Iris pigment epithelial cell (primary cell): ENCODE data around the gene EPHB2.
"Not testable (repeated sequence)": the region's sequence is repeated elsewhere in the genome, so short reads cannot be mapped to it uniquely, and the experiment has no call there.

Source experiments
- DNase-seq: peaks from one replicate; pipeline ENCODE4 v3.0.0-alpha.2; 2011; ENCODE audit warnings: low read depth

The EPHB2 gene

DNA sequence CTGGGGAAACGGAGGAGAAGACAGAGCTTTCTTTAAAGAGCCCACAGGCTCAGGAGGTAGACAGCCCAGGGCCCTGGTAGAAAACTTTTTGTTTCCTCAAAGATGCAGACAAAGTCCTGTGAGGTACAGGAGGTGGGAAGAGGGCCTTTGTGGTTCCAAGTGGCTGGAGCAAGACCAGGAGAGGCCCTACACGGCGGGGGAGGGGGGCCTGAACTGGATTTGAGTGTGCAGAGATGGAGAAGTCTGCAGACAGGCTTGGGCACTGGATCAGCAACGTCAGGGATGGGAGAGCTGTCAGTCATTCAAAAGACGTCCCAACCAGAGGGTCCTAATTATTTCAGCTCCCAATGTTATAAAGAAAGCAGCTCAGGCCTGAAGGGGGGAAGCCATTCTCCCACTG, 126.2 kb downstream of the EPHB2 start:
- no peak for DNase-seq

DNA sequence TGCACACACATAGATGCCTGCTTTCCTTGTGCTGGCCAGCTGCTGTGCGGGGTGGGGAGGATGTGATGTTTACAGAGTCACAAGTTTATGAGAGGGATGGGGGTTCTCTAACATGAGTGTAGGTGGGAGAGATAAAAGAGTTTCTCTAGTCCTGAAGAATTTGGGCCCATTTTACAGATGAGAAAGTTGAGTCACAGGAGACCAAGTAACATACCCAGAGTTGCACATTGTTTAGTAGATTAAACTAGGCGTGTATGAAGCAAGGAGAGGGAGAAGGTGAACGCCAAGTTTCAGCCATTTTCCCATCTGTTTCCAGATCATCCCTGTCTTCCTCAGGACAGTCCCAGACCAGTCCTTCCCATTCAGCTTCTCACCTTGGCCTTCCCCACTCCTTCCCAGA, 126.7 kb downstream of the EPHB2 start:
- no peak for DNase-seq

DNA sequence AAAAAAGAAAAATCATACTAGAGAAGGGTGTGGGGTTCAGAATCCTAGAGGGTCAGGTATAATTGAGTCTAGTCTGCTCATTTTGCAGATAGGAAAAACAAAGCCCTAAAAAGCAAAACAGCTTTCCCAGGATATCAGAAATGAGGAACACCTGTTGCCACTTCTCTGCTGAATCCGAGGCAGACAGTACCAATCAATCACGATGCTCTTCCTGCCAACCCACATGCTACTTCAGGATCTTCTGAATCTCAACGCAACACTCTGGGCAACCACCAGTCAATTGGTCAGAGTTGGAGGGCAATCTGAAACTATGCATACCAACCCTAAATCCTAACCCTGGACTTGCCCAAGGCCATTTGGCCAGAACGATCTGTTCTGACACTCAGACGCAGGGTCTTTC, 128.3 kb downstream of the EPHB2 start:
- no peak for DNase-seq

DNA sequence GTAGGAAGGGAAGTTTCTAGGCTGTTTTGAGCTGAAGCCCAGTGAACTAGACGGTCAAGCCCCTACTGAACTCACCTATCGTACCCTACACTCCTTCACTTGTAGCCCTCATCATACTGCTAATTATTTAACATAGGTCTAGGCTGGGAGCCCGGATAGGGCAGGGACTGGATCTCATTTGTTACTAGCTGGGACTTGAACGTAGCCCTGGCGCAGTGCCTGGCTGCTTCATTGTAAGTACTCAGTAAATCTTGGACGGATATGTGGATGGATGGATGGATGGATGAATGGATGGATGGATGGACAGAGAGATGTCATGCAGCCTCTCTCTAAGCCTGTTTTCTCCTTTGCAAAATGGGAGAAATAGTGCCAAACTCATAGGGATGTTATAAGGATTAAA, 129.2 kb downstream of the EPHB2 start:
- no peak for DNase-seq

DNA sequence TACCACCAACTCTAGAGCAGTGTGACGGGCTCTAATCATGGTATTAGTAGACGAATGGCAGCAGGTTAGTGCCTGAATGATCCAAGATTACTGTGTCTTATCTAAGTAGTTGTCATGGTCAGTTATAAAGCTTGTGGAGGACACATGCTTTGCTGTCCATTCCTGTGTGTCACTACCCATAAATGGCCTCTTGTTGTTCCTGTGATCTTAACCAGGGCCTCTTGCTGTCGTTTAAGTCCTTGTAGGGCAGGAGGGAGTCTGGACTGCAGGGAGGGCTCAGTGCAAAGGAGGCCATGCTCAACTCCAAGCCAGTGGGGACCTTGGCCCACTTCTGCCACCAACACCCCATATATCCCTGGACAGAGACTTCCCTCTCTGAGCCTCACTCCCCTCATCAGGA, 130.5 kb downstream of the EPHB2 start:
- DNase-seq, result no peak

DNA sequence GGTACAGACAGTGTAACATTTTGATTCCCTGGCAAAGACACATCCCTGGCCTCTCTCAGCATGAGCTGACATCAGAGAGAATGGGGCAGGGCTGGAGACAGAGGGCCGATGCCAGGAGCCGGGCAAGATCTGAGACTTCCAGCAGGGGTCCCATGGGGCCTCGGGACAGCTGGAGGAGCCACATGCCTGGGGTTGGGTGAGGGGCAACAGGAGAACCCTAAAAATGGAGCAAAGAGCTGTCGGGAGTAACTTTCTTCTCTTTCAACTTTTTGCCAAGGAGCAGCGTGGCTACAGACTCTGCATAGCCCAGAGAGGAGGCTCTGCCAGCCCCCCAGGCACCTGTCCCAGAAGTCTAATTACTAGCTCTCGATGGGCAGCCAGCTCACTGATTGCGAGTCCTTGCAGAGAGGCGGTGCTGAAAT, 131.2 kb downstream of the EPHB2 start:
- no peak for DNase-seq

DNA sequence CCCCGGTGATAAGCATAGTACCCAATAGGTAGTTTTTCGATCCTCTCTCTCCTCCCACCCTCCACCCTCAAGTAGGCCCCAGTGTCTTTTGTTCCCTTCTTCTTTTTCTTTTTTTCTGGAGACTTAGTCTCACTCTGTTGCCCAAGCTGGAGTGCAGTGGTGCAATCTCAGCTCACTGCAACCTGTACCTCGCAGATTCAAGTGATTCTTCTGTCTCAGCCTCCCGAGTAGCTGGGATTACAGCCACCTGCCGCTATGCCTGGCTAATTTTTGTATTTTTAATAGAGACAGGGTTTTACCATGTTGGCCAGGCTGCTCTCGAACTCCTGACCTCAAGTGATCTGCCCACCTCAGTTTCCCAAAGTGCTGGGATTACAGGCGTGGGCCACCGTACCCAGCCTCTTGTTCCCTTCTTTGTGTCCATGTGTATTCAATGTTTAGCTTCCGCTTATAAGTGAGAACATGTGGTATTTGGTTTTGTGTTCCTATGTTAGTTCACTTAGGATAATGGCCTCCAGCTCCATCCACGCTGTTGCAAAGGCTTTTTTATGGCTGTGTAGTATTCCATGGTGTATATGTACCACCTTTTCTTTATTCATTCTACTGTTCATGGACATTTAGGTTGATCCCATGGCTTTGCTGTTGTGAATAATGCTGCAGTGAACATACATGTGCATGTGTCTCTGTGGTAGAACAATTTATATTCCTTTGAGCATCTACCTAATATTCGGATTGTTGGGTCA, 133.0 kb downstream of the EPHB2 start:
- not testable (repeated sequence) for DNase-seq

DNA sequence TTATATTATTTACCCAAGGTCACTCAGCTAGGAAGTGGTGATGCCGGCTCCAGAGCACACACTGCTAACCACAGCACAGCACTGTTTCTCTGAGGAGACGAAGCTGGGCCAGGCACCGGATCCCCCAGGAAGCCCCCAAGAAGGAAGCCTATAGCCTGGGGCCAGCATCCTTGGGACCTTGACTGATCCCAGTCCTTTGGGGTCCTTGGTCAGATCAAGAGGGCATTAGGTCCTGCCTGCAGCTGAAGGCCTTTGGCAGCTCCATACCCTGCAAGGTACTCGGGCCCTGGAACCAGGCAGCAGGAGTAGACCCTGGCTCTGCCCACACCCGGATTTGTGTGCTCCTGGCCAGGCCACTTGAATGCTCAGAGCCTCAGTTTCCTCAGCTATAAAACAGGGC, 134.0 kb downstream of the EPHB2 start:
- DNase-seq, result no peak

DNA sequence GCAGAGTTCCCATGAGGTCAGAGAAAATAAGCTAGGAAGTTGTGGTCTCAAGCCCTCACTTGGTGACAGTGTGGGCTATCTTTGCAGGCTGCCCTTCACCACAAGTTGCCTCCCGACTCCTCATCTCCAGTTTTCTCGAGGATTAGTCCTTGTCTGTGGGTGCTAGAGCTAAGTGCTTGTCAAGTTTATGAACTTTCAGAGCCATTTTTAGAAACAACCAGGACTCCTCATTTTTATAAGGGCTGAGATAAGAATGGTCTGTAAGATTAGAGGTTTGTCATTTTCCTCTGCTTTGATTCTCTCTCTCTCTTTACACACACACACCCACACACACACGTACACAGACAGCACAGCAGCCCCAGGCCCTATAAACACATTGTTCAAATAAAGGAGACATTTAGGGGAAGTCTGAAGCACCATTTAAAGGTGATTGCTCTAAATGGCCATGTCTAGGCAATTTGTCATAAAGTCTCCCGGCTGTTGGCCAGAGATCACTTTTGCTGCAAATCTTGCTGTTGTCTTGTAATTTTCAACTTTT, 134.8 kb downstream of the EPHB2 start:
- no peak for DNase-seq

DNA sequence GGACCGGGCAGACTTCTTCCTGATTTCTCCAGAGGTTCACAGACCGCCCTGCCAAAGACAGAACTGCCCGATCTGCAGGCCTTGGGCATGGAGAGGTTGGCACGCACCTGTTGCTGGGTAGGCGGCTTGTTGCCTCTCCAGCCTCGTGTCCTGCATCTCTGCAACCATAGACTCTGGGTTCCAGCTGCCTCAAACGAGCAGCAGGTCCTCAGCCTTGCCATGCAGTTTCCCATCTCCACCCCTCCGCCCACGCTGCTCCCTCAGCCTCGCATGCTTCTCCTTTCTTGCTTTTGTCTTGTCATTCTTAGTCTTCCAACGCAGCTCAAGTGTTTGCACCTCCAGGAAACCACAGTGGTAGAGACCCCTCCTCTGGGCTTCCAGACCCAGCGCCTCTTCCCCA, 135.8 kb downstream of the EPHB2 start:
- no peak for DNase-seq

DNA sequence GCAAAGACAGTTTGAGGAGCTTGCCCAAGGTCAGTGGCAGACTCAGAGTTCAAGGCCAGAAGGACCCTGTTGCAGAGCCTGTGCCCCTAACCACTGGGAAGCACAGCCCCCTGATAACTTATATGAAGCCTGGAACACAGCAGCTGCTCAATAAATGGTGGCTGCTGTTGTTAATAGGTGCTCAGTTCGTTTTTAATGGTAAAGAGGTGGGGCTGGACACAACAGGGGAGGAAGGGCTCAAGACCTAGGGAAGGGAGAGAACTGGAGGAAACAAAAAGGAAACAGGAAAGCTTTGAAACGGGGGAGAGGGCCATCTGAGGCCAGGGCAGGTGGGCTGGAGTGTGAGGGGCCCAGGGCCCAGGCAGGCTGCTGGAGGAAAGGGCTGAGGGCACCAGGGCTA, 136.6 kb downstream of the EPHB2 start:
- DNase-seq, result no peak

DNA sequence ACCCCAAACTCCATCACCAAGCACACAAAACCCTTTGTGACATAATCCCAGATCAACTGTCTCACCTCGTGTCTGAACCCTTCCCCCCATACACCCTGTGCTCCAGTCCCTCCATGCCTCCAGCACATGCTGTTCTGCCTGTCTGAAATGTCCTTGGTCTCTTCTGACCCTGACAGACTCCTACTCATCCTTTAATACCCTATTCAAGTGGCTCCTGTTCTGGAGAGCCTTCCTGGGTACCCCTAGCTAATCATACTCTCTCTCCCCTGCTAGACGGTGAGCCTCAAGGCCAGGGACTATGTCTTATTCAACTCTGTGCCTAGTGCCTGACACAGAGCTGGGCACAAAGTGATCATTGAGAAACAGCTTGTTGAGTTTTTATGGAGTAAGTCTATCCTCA, 137.1 kb downstream of the EPHB2 start:
- no peak for DNase-seq

DNA sequence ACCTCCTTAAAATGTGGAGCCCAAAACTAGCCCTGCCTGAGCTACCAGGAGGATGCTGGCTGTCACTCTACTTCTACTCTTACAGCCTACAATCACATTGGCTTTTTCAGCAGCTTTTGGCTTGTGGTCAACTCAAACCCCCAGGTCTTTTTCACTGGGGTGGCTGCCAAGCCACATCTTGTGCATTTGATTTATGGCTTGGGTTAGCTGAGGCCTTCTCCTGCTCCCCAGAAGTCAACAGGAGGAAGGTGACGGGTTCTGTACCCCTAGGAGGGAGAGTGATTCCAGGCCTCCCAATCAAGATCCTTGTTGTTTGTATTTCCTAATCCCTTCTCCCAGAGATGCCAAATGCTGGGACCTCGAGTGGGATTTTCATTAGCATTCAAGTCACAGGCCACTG, 137.8 kb downstream of the EPHB2 start:
- DNase-seq, result peak; percentile 29

DNA sequence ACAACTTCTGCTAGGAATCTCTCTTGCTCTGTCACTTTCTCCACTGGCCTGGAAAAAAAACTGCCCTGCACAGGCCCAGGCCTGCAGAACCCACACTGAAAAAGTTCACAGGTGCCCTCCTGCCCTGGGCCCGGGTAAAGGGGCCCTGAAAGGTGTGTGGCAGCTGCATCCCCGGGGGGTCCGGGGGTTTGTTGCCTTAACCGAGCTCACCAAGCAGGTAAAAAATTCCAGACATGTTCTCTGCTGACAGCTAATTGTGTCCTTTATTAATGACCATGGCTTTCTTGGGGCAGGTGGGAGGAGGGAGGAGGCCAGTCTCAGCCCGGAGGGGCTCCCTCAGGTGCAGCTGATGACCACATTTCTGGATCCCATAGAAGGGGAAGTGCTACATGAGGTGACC, 139.1 kb downstream of the EPHB2 start:
- no peak for DNase-seq

DNA sequence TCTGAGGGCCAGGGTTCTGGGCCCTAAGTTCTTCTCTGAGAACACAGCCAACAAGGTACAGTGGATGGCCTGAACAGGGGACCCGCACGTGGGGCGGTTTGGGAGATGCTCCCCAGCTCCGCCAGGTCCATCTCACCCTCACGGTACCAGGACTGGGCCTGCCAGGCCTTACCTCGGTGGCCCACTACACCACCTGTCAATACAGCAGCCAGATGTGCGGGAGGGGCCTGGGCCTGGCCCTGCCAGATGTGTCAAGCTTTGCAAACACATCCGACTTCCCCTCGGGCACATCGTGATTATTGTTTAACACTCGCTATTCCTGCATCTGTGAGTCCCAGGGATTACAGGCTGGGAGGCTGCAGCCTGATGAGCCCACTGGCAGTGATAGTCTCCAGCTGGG, 139.6 kb downstream of the EPHB2 start:
- DNase-seq, result no peak

DNA sequence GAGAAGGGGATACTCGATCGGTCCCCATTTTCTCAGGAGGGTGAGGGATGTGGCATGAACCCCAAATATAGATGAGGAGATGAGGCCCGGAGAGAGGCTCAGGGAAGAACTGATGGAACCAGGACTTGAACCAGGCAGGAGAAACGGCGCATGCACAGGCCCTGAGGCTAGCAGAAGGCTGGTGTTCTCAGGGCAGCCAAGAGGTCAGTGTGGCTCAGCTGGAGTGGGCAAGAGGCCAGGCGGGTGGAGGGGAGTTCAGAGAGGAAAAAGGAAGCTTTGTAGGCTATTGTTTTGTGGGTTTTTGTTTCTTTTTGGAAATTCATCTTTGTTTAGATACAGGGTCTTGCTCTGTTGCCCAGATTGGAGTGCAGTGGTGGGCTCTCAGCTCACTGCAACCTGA, 140.0 kb downstream of the EPHB2 start:
- peak; percentile 36 for DNase-seq

DNA sequence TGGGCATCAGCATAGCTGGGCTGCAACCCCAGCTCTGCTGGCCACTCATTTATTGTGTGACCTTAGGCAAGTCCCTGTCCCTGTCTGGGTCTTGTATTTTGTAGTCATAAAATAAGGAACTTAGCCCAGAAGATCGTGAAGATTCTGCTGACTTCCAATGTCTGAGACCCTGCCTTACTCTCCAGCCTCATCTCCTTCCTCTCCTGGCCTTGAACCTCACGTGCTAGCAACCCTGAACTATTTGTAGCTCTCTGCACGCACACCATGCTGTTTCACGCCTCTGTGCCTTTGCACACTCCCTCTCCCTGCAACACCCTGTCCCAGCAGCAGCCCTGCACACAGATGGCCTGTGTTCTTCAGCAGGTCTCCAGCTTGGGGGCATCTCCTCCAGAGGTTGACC, 140.9 kb downstream of the EPHB2 start:
- no peak for DNase-seq

DNA sequence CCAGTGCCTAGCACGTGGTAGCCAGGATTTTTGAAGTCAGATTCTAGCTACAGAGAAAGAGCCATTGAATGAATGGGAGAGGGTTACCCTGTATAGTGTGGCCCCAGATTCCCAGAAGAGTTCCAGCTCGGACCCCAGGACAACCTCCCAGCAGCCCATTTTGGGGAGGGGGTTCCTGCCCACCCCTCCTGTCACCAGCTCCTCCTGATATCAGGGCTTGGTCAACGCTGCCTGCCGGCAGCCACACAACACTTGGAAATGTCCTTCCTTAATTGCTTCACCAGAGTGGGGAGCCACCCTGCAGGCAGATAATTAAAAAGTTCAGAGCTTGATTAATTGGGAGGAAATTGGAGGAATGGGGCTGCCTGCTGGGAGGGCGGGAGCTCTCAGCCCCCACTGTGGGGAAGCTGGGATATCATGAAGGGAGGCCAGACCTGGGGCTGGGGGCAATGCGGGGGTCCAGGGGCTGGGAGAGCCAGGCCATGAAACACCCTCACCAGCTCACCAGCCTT, 141.6 kb downstream of the EPHB2 start:
- no peak for DNase-seq

DNA sequence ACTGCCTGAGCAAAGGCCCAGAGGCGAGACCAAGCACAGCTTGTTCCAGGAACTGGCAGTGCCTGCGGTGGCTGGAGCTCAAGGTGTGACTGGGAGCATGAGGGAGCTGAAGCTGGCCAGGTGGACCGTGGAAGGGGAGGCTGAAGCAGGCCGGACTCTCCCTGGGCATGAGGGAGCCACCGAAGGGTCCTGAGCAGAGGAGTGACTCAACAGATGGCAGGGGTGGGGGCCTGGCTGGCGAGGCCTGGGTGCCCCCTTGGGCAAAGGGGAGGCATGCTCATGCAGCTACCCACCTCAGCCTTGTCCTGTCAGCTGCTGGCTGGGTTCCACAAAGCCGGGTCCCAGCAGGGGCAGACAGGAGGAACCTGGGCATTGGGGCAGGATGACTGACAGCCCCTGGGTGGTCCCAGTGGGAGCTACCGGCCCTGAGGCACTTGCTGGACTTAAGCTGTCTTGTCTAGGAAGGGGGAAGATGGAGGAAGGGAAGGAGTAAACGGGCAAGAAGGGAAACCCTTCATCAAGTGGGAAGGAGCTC, 143.1 kb downstream of the EPHB2 start:
- no peak for DNase-seq

DNA sequence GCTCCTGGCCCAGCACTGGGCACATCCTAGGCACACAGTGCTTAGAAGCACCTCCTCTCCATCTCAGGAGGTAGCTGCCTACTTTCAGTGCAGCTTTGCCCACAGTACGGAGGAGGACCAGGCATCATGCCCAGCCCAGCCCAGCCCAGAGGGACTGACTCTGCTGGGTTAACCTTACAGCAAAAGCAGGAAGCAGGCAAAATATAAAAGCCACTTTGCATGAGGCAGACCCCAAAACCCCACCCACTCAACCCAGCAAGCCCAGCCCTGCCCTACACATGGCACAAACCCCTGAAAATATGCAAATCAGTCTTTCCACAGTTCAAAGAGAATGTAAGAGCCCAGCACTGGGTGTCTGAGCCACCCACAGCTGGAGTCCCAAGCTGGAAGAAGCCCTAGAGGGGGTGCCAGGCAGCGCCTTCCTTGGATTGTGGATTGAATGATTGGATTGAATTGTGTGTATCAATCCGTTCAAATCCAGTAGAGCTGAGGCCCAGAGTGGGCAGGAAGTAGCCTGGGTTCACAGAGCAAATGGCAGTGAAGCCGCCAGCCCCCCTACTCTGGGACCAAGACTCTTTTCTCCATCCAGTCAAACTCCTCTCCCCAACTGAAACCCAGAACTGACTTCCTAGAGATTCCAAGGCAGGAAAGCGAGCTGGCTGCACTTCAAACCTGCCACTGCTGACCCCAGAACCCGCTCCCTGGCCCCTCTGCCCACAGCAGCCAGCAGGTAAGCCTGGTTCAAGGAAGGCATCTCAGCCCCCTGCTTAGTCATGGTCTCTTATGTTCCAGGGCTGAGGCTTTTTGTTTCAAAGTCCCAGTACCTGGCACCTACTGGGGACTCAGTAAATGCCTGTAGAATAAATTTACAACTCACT, 144.3 kb downstream of the EPHB2 start:
- no peak for DNase-seq

DNA sequence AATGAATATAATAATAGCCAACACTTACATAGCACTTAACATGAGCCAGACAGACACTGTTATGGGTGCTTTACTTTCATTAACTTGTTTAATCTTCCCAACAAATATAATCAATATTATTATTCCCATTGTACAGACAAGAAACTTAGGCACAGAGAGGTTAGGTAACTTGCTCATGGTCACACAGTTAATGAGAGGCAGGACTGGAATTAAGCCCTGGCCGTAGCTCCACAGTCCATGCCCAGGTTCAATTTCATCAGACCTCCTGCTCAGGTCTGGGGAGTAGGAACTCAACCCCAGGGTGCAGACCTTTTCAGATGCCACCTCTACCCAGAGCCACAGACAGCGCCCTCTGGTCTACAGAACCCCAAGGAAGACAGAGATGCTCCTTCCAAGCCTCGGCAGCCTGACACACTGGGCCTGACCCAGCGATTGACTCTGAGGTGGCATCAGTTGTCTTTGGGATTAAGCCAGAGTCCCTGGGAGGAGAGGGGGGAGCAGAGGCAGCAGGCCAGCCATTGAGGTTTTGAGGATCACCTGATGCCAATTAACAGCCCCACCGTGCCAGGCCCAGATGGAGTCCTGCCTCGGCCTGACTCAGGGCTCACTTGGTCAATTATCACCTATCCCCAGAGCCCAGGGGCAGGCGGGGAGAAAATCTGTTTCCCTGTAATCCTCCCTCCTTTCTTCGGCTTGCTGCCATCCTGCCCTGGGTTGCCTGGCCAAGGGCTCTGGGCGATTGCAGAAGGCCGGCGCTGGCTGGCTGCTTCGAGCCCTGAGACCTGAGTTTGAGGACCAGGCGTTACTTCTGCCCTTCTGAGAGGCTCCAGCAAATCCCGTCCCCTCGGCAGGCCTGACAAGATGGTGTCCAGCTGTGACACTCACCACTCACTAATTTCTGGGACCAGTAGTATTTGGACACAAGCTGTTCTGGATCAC, 145.3 kb downstream of the EPHB2 start:
- DNase-seq, result no peak

DNA sequence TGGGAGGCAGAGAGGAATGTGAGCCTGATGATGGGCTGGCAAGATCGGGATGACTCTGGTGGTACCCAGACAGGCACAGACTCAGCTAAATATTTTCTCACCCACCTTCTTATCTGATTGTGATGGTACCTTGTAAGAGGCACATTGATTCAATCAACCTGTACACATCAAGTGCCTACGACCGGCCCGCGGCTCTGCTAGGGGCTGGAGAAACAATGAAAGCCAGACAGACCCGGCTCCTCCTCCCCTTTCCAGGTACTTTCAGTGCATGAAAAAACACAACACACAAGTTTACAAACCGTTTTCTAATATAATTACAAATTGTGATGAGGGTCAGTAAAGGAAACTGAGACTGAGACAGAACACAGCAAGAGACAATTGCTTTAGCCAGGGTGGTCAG, 147.0 kb downstream of the EPHB2 start:
- no peak for DNase-seq
